Stomach (tissue), 9 donors: ENCODE measurements around the gene CFI. TPM values are rescaled to one million over a fixed set of nuclear protein-coding genes. Genes with fewer than 3 reads are reported as not detected.

Experiments used
- DNase-seq, 2 donors: peaks; one replicate each; pipeline versions ENCODE4 v3.0.0 to v3.0.0-alpha.2; 2013 to 2019
- H3K27ac ChIP-seq, 5 donors: fragments of 200-600 bp in 4 of 5; sonication (generic) in 4 of 5; one replicate each; pipeline ENCODE4 v1.5.1; 2013 to 2019; ENCODE audit warnings: mild to moderate bottlenecking in 1 of 5, moderate library complexity in 1 of 5
- H3K27me3 ChIP-seq, 3 donors: fragments of 200-600 bp; sonication (generic); one replicate each; pipeline ENCODE4 v1.5.1; 2017 to 2019; ENCODE audit warnings: mixed run types in 1 of 3
- H3K36me3 ChIP-seq, 4 donors: fragments of 200-600 bp; sonication (generic); 1 replicate in 3 of 4; 2 replicates in 1 of 4; pipeline ENCODE4 v1.5.1; 2016 to 2019
- H3K4me1 ChIP-seq, 4 donors: fragments of 200-600 bp; sonication (generic); one replicate each; pipeline ENCODE4 v1.5.1; 2016 to 2019
- H3K4me3 ChIP-seq, 4 donors: fragments of 200-600 bp; sonication (generic) in 3 of 4; one replicate each; pipeline ENCODE4 v1.5.1; 2016 to 2019; ENCODE audit warnings: mild to moderate bottlenecking in 1 of 4
- H3K9me3 ChIP-seq, 4 donors: fragments of 200-600 bp; sonication (generic); one replicate each; pipeline ENCODE4 v1.5.1; 2016 to 2019
- EP300 ChIP-seq: sonication (generic); formaldehyde crosslinking; IDR thresholded peaks from one replicate; pipeline ENCODE4 v1.6.1; 2017; ENCODE audit warnings: antibody characterized with exemption
- POLR2A ChIP-seq, 4 donors: fragments of 450-650 bp; IDR thresholded peaks; one replicate each; pipeline ENCODE4 v1.6.1; 2016; ENCODE audit warnings: antibody characterized with exemption in 4 of 4, control low read depth in 2 of 4, mild to moderate bottlenecking in 1 of 4, moderate library complexity in 1 of 4
- POLR2AphosphoS5 ChIP-seq, 3 donors: sonication (generic); formaldehyde crosslinking; IDR thresholded peaks; one replicate each; pipeline ENCODE4 v1.6.1; 2016; ENCODE audit warnings: antibody characterized with exemption in 3 of 3
- WGBS, 5 donors: extraction: QIAGEN DNeasy Blood & Tissue Kit in 3 of 5; methylation state at CpG; one replicate each; pipeline versions ENCODE4 v1.1.5 to v1.1.7; 2013 to 2018; 5-methylcytosine and 5-hydroxymethylcytosine counted together
- intact Hi-C: fragments of 100-400 bp; cut with DNase I; formaldehyde crosslinking; loops from one replicate; pipeline ENCODE4 v1.15.1; 2023; ENCODE audit warnings: low total_unique reads
- polyA plus RNA-seq, 3 donors: library from polyadenylated mRNA; stranded (reverse); fragments of 200-250 nt; gene quantifications; one replicate each; pipeline ENCODE4 v1.2.3, GENCODE V29; 2013
- total RNA-seq, 5 donors: library from RNA; depleted of rRNA; stranded (reverse); fragments of >200 nt; gene quantifications; one replicate each; pipeline versions ENCODE4 v1.1.0 to v1.2.3, GENCODE V29; 2014 to 2016
- TF ChIP-seq, protein P1 (sequence below), 7 experiments: fragments of 450-650 bp in 4 of 7; fragments of 200-600 bp in 3 of 7; sonication (generic) in 3 of 7; IDR thresholded peaks; one replicate each; pipeline ENCODE4 v1.5.1; 2016 to 2019; ENCODE audit warnings: antibody characterized with exemption in 7 of 7, control low read depth in 2 of 7, mild to moderate bottlenecking in 1 of 7
- donor health status: healthy with polysubstance abuse.
- donor health status: Bipolar disorder and iron deficiency.
- donor health status: healthy.

Gene CFI
- total and polyA plus RNA-seq, 8 donors = 0.45 to 20.4 (median 7.7) TPM

DNA sequence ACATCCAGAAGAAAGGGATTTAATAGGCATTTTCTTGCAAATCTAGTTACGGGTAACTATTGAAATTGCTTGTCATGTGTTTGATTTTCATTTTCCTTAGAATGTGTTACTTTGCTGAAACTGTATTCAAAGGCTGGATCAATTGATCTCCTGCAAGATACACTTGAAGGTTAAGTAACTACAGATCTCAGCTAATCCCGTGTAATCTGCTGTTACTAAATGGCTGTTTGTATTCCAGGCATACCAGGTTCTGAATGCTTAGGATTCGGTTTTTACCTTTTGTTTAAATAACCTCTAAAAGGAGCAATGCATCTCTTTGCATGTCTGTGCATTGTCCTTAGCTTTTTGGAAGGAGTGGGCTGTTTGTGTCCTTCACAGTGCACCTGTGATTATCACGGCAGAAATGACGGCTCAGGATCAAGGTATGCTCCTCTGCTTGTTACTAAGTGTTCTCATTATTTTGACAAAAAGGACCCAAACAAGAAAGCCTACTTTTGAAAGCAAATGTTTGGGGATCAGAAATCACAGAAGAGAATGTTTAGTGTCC is 46.2 kb upstream of the CFI start, which contains the start of gene LRIT3:
Gene LRIT3 (plus strand): TSS at position 212 of the 547 bp plus-strand sequence. CDS start 95 bp downstream, at position 307.
- H3K27ac ChIP-seq = no peak within 1 kb of the TSS
- TF ChIP-seq POLR2AphosphoS5 (IDR thresholded peaks at IDR 0.05) (no peak), EP300 (no peak), POLR2A (IDR thresholded peaks at IDR 0.05) (no peak)
- TF ChIP-seq, protein P1, sequence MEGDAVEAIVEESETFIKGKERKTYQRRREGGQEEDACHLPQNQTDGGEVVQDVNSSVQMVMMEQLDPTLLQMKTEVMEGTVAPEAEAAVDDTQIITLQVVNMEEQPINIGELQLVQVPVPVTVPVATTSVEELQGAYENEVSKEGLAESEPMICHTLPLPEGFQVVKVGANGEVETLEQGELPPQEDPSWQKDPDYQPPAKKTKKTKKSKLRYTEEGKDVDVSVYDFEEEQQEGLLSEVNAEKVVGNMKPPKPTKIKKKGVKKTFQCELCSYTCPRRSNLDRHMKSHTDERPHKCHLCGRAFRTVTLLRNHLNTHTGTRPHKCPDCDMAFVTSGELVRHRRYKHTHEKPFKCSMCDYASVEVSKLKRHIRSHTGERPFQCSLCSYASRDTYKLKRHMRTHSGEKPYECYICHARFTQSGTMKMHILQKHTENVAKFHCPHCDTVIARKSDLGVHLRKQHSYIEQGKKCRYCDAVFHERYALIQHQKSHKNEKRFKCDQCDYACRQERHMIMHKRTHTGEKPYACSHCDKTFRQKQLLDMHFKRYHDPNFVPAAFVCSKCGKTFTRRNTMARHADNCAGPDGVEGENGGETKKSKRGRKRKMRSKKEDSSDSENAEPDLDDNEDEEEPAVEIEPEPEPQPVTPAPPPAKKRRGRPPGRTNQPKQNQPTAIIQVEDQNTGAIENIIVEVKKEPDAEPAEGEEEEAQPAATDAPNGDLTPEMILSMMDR (IDR thresholded peaks at IDR 0.05) = no peak
- H3K4me1 ChIP-seq = no peaks in the 10 kb centered on the region
- H3K36me3 ChIP-seq = peaks cover 0 to 5% (median 0%) of the 10 kb centered on the region in 4 donors
- no peak within 1 kb of the TSS for H3K4me3 ChIP-seq
- no peaks in the 10 kb centered on the region for H3K9me3 ChIP-seq
- intact Hi-C loops = no loop called here
- H3K27me3 ChIP-seq = no peaks in the 10 kb centered on the region
- DNase-seq = no peak
- 55 to 70% (median 66%) methylated on average over 5 of the region's 5 CpGs for WGBS, 5 donors

DNA sequence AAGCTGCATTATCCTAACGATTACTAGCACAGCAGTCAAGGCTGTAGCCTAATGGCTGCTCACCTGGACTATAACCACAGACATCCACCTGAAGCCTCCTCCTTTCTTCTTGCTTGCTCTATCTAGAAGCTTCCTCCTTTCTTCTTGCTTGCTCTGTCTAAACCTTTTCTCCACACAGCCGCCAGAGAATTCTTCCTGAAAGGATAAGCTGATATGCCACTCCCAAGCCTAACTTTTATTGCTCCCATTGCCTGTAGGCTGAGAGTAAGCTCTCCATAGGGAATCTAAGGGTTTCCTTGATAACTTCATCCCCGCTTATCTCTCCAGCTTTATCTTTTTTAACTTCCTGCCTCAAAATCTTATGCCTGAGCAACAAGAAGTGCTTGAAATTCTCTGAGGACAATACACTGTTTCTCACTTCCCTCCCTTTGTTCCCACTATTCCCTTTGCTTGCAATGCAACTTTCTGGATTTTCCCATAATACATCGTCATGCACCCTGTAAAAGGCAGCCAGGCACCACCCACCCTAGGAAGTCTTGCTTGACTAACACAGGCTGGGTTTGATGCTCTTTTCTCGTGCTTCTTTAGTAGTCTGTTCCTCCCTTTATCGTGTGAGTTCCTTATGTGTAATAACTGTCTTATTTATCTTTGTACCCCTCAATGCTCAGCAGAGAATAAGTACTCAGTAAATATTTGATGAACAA is 44.7 kb upstream of the CFI start:
- TF ChIP-seq POLR2A (IDR thresholded peaks at IDR 0.05) (no peak), EP300 (no peak), POLR2AphosphoS5 (IDR thresholded peaks at IDR 0.05) (no peak)
- TF ChIP-seq, protein P1 (IDR thresholded peaks at IDR 0.05) = no peak
- H3K27ac ChIP-seq = no peak overlapping the region
- no peaks in the 10 kb centered on the region for H3K27me3 ChIP-seq
- no peaks in the 10 kb centered on the region for H3K4me1 ChIP-seq
- intact Hi-C loops = no loop called here
- WGBS, 5 donors = 25 to 53% (median 39%) methylated on average over 6 of the region's 6 CpGs
- no peak overlapping the region for H3K4me3 ChIP-seq
- no peak for DNase-seq
- no peaks in the 10 kb centered on the region for H3K9me3 ChIP-seq
- H3K36me3 ChIP-seq = peaks cover 0 to 7% (median 0%) of the 10 kb centered on the region in 4 donors

DNA sequence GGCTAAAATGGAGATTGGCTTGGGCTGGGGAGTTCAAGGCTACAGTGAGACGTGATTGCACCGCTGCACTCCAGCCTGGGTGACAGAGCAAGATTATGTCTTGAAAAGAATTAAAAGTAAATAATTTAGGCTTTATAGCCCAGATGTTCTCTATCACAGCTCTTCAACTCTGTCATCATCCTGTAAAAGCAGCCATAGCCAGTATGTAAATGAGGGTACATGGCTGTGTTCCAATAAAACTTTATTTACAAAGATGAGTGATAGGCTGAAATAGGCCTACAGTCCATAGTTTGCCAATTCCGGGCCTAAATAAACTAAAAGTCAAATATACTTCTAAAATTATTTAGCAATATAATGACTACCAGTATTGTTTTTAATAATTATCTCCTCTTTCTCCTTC is 35.2 kb upstream of the CFI start:
- TF ChIP-seq EP300 (no peak), POLR2AphosphoS5 (IDR thresholded peaks at IDR 0.05) (no peak), POLR2A (IDR thresholded peaks at IDR 0.05) (no peak)
- TF ChIP-seq, protein P1 (IDR thresholded peaks at IDR 0.05) = no peak
- Histone ChIP-seq H3K27ac (no peak overlapping the region), H3K4me3 (no peak overlapping the region), H3K9me3 (no peaks in the 10 kb centered on the region), H3K4me1 (no peaks in the 10 kb centered on the region), H3K36me3 (no peaks in the 10 kb centered on the region), H3K27me3 (no peaks in the 10 kb centered on the region)
- intact Hi-C loops = no loop called here
- WGBS, 5 donors = 76 to 85% (median 84%) methylated on average over 3 of the region's 3 CpGs
- no peak for DNase-seq

DNA sequence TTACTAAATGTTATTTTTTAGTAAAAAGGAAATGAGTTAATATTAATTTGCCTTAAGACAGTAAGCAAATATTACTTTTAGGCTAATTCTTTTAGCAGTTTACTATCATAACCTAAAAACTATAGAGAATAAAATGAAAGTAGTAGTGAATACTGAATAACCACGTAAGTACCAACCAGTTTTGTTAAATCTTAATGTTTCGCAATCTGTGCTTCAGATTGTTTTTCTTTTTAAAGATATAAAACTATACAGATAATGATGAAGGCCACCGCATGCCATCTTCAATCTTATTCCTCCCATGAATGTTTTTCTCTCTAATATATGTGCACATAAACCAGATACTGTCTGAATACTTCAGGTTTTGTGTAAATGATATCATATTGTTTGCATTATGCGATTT is 32.0 kb upstream of the CFI start:
- no peak overlapping the region for H3K4me3 ChIP-seq
- no peak for DNase-seq
- WGBS, 5 donors = 94 to 96% (median 95%) methylated on average over 4 of the region's 4 CpGs
- no peaks in the 10 kb centered on the region for H3K36me3 ChIP-seq
- intact Hi-C loops = no loop called here
- no peaks in the 10 kb centered on the region for H3K27me3 ChIP-seq
- no peaks in the 10 kb centered on the region for H3K4me1 ChIP-seq
- TF ChIP-seq EP300 (no peak), POLR2AphosphoS5 (IDR thresholded peaks at IDR 0.05) (no peak), POLR2A (IDR thresholded peaks at IDR 0.05) (no peak)
- TF ChIP-seq, protein P1 (IDR thresholded peaks at IDR 0.05) = no peak
- no peaks in the 10 kb centered on the region for H3K9me3 ChIP-seq
- H3K27ac ChIP-seq = no peak overlapping the region
